OCI-M2 (cell line): Measurements from ENCODE around the gene DIP2C.

Experiments used
- DNase-seq: peaks from one replicate; lab custom pipeline; 2025; ENCODE audit not compliant: unreplicated experiment; lab: John Stamatoyannopoulos, UW

The DIP2C gene

GRCh38 chr10:629186-629998, 60.1 kb downstream of the DIP2C start:
- DNase-seq, result no peak

GRCh38 chr10:628386-629045, 61.0 kb downstream of the DIP2C start:
- DNase-seq, result no peak

GRCh38 chr10:627032-627992, 62.2 kb downstream of the DIP2C start:
- no peak for DNase-seq

DNA sequence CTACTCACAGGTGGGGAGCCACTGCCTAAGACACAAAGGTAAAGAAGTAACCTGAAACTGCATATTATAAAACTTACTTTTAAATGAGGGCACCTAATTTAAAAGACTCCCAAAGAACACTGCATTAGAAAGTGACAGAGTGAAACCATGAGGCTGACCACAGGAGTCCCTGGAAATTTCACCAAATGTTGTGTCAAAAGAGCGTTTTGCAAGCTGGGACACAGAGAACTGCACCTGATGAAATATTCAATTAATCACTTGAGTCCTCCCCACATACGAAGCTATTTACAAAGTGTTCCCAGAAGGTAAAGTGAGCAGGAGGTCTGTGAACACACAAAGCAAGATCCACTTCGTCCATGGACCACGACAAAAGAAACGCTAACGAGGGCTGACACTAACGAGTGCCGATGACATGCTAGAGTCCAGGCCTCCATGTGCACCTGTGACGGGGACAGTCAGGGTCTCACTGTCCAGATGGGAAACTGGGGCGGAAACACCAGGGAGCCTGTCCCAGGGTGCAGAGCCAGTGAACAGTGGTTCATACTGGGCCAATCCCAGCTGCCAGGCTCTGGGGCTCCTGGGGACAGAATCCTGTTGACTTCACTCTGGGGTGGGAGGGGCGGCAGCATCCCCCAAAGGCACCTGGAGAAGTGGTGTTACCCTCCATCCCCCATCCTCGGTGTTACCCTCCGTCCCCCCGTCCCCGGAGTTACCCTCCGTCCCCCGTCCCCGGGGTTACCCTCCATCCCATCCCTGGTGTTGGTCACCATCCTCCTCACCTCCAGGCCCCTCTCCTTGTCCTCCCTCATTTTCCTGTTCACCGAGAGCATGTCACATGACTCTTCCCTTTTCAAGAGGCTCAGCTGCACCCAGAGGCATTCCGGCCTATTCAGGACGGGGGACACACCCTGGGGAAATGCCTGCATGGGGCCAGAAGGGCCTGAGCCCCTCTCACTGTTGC, 63.4 kb downstream of the DIP2C start:
- DNase-seq, result no peak

GRCh38 chr10:625333-625696, 64.2 kb downstream of the DIP2C start:
- no peak for DNase-seq

GRCh38 chr10:624605-625332, 64.7 kb downstream of the DIP2C start:
- DNase-seq, result no peak

DNA sequence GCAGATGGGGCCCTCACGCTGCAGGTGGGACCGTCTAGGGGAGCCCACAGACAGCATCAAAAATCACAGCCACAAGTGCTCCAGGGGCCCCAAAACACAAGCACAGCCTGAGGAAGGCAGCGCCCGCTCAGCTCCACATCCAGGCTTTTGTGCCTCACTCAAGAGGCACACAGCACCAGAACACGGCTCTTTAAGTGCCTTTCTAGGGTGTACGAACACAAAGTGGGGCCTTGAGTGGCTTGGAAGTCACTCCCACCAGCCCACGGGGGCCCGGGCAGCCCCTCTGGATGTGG, 65.2 kb downstream of the DIP2C start:
- DNase-seq, result no peak

DNA sequence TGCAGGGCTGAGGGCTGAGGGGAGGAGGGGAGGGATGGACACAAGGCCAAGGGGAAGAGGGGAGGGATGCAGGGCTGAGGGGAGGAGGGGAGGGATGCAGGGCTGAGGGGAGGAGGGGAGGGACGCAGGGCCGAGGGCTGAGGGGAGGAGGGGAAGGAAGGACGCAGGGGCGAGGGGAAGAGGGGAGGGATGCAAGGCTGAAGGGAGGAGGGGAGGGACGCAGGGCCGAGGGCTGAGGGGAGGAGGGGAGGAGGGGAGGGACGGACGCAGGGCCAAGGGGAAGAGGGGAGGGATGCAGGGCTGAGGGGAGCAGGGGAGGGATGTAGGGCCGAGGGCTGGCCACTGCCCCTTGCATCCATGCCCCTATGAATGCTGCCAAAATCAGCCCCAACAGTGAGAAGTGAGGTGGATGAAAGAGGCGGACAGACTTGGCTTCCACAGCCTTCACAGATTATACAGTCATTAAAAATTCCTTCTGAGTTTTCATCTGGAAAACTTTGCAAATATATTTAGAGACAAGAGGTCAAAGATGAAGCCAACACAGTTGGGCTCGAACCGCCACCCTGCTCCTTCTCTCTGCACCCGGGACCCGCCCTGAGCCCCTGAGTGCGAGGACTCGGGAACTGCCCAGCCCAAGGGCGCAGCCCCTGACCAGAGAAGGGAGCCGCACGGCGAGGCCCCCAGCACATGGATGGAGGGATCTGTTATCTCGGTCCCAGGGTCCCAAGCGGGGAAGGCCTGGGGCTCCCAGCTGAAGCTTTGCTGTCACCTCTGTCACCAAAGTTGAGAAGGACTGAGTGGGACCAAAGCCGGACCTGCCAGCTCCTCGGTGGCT, 65.8 kb downstream of the DIP2C start:
- DNase-seq, result no peak

DNA sequence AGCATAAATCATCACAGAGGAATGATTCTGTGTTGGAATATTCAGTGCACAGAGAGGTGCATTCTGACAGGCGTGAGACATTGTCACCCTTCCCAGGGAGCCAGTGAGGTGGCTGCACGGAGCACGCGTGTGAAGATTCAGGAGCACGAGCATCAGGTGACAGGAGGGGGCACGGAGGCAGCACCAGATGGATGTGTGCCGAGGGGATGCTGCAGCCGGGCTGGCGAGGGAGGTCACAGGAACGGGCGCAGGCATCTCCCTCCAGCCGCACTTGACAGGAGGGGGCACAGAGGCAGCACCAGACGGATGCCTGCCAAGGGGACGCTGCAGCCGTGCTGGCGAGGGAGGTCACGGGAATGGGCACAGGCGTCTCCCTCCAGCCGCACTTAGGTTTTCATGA, 66.5 kb downstream of the DIP2C start:
- no peak for DNase-seq

GRCh38 chr10:621981-622740, 67.3 kb downstream of the DIP2C start:
- DNase-seq, result no peak

GRCh38 chr10:621513-621912, 68.0 kb downstream of the DIP2C start:
- no peak for DNase-seq

DNA sequence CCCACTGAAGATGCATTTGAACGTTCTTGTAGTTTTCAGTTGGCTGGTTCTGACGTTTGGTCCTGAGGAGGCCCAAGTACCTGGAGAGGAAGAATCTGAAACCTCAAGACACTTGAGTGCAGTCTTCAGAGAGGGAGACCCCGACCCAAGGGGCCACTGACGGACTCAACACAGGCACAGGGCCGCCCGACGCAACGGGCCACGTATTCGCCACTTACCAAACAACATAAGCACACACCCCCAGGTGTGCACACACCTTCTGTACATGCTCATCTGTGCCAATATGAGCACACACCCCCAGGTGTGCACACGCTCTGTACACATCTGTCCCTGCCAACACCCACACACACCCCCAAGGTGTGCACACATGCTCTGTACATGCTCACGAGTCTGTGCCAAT, 68.5 kb downstream of the DIP2C start:
- DNase-seq, result no peak

GRCh38 chr10:620417-620816, 69.1 kb downstream of the DIP2C start:
- DNase-seq, result no peak

DNA sequence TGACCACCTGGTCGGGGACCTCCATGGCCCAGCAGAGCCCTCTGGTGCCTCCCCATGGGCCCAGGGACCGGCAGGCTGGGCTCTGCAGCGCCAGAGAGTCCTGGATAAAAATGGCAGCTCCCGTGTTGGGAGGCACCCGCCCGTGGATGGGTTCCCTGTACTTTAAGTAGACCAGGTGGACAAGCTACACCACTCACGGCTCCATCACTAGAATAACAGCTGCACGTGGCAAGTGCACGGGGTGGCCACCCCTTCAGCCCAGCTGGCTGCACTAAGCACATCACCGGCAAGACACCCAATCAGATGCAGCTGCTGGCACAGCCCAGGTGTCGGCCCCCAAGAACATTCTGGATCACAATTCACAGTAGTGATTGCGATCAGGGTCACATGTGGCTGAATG, 69.8 kb downstream of the DIP2C start:
- no peak for DNase-seq

DNA sequence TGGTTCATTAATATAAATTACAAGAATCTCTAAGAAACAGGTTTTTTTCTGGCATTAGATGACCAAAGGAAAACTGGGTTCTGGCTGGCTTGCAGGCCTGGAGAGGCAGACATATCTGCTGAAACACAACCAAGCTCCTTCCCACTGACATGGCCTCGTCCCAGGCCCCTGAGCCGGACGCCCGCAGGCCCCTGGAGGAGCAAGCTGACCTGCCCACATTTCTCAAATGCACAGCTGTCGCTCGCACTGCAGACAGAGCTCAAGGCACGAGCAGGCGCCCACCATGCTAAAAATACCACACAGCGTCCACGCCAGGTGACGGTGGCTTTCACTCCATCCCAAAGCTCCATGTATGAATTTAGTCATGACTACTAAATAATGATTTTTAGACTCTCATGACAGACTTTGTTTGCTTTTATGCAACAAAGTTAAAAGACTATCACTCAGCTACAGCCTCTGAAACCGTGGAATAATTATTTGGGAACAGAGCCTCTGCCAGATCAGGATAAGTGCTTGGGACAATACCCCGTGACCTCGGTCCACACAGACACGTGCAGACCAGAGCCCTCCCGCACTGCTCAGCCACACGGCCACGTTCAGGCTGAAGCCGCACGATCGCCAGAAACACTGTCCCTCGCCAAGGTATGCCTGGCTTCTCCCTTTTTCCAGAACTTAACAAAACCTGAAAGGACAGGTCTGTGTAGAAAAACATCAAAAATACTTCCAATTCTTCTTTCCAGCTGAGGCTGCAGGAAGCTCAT, 71.1 kb downstream of the DIP2C start:
- DNase-seq, result no peak

- DNase-seq, result no peak
Observed at GRCh38 chr10:617471-617870, 72.0 kb downstream of the DIP2C start.

DNA sequence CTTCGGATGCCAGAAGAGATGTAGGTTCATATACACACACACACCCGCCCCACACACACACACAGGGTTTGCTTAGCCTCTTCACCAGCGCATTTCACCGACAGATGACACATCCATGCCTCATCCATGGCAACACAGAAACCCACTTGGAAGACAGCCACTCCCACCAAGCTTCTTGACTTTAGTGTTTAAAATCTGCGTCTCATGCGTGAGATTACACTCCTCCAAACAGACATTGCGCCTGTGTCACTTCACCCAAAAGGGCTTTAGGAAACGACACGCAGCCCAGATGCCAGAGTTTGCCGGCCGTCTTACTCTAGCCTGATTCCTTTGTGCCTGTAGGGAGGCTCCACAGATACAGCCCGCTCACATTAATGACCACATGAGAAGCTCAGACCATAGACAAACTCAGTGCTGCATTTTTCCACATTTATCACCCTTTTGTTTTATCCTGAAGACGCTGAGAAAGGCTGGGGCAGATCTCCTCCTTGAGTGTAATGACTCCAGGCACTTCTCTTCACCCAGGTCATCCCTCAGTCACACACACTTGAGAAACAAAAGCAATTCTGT, 73.8 kb downstream of the DIP2C start:
- DNase-seq, result no peak
